Iris pigment epithelial cell (primary cell): ENCODE data around the gene ELMO1.

Experiments used
- DNase-seq: peaks from one replicate; pipeline ENCODE4 v3.0.0-alpha.2; 2011; ENCODE audit warnings: low read depth

The ELMO1 gene

DNA sequence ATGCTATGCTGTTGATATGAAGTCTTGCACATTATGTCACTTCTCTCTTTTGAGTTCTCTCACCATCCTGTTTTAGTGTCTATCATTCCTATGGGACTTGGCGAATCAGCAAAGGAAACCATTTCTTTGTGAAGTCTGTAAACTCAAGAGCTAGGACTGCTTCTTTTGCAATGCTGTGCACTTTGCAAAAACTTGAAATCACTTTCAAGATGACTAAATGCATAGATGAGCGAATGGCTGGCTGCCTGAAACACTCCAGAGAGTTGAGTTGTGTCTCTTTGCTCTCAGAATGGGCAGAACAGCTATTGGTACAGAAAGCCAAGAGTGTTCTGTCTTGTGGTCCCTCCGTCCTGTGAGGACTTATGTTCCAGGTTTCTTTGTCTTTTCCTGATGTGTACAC lies 18.3 kb upstream of the ELMO1 start:
- no peak for DNase-seq

DNA sequence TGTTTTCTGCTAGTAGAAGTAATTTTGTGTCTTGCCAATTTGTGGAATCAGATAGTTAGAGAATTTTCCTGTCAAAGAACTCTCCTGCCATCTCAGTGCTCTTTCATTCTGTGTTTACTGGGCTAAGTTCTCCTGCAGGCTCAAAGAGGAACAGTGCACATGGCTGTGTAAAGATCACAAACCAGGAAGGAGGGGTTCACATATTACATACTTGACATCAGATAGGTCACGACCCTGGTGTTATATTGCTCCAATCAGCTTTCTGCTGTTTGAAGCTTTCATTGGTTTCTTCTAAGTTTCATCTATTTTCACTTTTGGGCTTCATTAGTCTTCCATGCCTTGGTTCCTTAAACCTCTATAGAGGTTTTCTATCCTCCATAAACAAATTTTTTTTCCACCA lies 13.5 kb upstream of the ELMO1 start:
- no peak for DNase-seq

DNA sequence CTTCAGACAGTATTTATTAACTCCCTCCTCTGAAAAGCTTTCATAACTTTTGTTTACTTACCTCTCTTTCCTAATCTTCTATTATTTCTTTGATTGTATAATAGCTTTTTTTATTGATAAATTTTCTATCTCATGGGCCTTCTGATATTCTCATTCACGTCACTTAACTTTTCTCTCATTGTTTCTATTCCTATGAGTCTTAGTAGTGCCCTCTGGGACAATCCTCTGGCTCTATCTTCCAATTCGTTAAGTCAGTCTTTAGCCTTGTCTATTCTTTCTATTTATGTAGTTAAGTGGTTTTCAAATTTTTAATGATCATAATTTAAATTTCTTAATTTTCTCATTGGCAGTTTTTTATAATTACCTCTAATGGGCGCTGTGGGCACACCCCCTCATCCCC lies 6.4 kb upstream of the ELMO1 start:
- DNase-seq: no peak

DNA sequence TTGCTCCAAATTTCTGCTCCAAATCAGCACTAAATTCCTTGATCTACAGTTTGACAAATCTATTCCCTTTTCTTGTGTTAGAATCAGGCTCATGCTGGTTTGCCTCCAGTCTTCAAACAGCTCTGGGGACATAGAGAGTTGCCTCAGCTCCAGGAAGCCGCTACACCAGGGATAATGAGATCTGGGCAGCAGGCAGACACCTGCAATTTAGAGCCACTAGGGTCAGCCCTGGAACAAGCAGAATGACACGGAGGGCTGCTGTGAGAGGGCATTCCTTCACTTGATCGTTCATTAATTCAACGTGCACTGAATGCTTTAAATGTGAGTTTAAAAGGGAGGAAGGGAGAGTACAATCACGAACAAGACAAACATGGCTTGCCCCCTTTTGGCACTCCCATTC lies 3.7 kb upstream of the ELMO1 start:
- no peak for DNase-seq

DNA sequence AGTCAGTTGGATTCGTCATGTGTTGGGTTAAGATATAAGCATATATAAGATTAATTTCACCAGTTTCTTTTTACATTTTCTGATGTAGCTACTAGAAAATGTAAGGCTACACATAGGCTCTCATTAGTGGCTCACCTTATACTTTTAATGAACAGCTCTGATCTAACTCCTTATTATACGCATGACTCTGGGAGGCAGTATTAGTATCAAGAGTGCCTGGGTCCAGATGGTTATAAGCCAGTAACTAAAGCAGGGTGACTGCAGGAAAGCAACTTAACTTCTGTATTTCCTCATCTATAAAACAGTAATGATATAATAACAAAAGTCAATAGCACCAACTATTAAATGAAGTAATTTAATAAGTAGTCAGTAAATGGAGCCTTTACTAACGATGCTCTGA lies 1.4 kb upstream of the ELMO1 start:
- no peak for DNase-seq

DNA sequence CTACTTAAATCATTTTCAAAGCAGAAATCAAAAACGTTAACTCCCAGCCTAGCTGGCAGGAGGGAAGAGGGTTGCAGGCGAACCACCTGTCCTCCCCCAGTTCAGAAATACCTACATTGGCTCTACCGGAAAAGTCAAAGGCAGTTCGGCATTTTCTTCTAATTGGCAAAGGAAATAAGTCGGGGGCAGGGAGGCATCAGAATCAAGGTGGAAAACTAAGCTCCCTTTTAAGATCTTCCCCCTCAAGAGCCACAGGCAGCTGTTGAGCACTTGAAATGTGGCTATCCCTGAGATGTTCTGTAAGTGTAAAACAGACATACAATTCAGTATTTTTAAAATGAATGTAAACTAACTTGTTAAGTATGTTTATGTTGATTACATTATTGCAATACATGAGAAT lies 957 bp upstream of the ELMO1 start:
- no peak for DNase-seq

DNA sequence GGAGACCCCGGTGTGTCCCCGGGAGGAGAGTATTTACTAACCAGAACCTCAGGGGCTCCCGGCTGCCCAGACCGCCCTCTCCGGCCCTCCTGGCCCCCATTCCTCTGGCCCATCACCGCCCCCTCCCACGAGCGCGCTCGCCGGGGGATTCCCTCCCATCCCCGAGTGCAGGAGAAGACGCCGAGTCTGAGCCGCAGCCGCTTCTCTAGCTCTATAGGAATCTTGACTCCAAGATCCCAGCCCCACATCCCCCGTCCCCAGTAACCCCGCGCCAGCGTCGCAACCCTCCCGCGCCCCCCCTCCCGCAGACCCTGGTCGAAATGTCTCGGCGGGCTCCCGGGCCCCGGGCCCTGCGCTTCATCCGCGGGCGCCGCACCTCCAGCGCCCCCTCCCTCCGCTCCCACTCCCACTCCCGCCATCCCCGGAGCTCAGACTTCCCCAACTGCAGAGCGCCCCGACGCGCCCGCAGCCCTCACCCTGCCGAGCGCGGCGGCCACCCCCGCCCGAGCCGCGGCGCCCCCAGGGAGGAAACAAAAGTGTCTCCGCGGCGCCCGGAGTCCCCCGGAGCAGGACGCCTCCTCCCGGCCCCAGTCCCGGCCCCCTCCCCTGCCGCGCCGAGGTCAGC lies 541 bp downstream of the ELMO1 start:
- DNase-seq: no peak

DNA sequence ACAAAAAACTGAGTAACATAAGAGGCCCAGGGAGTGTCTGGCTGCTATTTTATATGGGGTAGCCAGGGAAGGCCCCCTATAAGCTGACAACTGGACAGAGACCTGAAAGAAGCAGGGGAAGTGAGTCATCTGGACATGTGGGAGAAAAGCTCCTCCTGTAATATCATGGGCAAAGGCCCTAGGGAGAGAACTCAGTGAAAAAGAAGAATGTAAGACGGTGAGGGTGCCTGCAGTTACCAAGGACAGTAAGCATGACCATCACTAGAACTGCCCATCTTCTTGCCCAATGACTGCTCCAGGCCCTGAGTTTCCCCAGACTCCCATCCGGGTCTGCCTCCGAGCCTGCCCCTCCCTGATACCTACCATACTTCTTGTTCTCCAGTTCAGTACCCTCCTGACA lies 2.3 kb downstream of the ELMO1 start:
- DNase-seq: no peak

DNA sequence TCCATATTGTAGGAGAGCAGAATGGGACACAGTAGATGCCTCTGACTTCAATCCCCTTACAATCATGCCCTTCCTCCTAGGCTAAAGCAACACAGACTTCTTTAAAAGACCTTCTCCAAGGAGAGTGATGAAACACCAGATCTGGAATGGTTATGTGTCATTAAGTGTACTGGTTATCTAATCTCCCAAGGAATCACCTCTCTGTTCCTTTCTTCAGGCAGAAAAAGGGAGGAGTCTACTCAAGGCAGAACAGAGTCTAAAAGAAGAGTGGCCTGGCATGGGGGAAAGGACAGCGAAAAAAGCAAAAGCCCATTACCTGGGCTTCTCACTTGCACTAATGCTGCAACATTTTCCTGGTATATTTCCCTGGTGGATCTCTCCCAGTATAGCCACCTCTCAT lies 2.9 kb downstream of the ELMO1 start:
- DNase-seq: no peak

DNA sequence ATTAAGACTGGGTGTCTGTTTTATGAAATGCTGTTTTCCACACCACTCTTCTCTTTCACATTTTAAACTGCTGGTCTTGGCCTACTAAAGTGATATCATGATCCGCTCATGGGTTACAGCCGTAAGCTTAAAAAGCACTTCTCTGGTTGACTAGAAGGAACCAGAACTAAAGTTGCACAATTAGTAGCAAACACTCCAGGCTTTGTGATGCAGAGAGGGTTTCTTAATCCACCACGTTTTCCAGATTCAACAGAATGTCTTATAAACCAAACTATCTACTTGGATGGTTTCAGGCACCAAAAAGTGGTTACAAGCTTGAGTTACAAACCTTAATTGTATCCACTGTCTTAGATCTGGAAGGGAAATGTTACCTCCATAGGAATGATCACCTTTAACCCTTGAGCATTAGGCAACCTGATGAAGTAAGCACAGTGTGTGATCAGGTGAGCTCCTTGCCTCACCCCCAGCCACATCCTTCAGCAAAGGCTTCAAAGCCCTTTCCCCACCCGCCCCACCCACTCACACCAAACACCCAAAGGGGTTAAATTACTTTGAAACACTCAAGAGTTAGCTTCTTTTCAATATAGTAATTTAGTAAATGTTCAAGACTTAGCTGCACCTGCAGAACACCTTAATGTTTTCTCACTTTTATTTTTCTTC lies 3.5 kb downstream of the ELMO1 start:
- DNase-seq: no peak

DNA sequence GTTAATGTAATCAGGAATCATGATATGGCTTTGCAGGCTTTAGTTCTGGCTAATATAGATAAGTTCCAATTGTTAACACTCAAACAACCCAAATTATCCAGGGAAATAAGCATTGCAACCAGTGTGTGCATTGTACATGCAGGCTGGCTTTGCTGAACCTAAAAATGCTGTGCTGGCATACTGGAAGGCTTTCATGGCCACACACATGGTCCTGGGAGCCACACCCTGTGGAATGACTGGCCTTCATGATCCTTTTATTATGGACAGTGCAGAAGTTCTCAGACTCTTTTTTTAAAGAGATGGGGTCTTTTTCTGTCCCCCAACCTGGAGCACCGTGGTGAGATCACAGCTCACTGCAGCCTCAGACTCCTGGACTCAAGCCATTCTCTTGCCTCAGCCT lies 5.0 kb downstream of the ELMO1 start:
- no peak for DNase-seq

DNA sequence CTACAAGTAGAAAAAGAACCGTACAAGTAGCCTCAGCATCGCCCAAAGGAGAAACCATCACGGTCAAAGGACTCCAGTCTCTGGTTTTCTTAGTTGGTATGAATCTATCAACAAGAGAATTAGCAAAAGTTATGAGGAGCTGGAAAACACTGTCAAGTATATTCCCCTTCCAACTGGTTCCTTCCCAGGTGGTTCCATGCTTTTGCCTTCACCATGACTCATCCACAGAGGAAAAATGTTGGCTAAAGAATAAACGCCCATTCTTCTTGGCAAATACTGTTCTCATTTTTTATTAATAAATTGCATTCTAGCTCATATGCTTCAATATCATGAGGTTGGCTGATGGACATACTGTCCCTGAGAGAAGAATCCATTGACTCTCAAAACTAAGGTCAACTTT lies 6.4 kb downstream of the ELMO1 start:
- DNase-seq: no peak

DNA sequence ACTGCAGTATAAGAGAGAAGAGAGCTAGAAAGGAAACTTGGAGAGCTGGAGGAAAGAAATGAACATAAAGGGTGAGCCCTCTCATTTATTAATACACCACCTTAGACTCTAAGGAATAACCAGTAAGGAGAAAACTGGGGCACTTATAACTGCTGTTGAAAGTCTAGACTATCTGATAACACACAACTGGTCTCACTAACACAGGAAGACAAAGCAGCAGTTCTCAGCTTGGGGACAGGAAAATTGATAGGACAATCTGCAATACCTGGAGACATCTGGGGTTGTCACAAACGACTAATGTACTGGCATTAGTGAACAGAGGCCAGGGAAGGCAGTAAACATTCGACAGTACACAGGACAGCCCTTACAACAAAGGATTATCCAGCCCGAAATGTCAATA lies 6.8 kb downstream of the ELMO1 start:
- DNase-seq: no peak

DNA sequence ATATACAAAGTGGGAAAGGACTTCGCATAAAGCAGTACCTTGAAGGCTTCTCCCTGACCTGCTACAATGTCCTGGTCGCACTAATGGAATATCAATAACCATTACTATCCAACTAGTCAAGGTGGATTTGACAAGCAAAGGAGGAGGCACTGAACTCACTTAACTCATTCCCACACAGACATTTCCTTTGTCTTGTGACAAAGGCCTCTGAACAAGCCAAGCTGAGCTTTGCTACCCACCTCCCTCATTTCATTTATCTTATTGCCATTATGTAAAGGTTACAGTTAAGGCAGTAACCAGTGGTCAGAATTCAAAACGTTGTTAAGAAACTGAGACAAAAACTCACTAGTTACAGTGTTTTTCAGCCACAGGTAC lies 7.3 kb downstream of the ELMO1 start:
- DNase-seq: no peak

DNA sequence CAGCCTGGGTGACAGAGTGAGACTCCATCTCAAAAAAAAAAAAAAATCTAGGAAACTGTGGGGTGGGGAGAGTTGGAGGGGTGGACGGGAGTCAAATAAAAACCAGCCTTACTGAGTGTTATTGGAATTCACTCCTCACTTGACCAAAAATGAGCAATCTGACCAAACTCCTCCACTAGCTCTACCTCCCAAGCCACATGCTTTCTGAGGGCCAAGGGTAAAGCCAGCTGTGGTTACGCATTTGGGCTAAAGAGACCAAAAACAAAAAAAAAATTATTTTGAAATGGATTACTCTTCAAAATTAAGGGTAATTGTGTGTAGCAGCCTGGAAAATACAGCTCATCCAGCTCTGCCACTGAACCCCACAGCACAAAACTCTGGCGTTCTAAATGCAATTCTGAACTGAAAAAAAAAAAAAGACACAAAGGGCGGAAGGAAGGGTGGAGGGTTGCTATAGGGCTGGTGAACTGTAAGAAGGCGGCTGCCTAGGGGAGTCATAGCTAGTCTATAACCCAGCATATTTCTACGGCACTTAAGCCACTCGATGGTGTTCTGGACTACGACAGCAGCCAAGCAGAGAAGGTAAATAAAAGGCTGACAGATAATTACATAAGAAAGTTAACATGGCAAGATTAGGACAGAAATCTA lies 7.8 kb downstream of the ELMO1 start:
- no peak for DNase-seq

DNA sequence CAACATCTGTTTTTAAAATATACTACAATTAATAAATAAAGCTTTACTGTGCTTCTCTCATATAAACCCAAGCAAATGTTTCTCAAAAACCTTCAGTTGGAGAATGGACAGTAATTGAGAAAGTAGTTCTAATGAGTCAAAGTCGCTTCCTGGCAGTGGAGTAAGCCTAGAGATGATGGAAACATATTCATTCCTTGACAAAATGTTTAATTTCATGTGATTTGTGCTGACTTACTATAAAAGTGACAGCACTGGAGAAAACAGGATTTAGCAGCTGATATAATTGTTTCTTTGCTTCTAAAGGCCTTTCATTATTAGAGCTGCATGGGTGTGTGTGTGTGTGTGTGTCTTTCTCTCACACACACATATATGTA lies 9.0 kb downstream of the ELMO1 start:
- DNase-seq: no peak

DNA sequence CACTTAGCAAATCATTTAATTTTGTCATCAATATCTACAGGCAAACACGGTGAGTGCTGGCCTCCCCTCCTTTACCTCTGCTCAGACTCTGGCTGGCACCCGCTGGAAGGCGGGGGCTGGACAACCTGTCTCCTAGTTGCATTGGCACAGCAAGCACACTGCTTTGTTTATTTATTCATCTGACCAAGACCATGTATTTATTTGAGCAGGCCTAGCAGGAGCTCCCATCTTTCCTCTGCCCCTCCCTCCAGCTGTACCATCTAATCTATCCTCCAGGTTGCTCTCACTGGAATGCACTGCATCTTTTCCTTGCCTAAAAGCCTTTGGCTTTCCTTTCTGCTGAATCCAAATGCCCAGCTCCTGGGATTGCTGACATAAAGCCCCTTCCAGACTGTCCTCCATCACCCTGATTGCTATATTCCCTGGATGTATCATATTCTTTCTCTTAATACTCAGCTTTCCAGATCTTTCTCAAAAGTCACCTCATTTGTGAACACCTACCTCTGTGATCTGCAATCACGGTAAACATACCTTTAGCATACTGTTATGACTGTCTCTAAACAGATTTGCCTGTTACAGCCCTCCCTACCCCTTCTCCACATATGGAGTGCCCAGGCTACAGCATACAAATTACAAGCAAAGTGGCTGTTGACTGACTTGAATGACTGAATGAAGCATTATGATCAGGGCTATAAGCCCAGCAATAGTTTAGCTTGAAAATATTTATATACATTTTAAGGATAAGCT lies 9.6 kb downstream of the ELMO1 start:
- no peak for DNase-seq

DNA sequence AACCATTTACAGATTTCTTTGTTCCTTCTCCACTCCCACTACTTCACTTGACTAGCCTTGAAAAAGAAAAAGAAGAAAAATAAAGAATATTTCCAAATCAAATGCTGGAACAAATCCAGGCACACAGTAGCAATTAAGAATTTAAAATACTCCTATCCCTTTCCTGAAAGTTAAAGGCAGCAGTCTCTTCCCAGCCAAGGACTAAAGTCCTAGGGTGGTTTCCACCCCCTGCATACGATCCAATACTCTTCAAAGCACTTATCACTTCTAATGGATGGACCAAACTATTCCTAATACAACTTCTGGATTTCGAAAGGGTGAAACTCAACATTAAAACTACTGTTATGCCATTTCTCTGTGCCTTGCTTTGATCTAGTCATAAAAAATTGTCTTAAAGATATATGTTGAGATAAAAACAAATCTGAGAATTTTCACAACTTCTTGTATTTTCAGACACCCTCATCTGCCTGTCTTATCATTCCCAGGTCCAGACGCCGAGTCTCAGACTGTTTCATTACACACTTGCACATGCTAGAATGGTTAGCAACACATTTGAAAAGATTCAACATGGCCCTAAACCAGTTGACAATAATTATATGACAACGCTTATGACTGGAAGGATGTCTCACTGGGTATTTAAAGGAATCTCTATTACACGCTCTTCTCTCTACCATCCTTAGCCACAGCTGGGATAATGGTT lies 13.4 kb downstream of the ELMO1 start:
- DNase-seq: no peak

DNA sequence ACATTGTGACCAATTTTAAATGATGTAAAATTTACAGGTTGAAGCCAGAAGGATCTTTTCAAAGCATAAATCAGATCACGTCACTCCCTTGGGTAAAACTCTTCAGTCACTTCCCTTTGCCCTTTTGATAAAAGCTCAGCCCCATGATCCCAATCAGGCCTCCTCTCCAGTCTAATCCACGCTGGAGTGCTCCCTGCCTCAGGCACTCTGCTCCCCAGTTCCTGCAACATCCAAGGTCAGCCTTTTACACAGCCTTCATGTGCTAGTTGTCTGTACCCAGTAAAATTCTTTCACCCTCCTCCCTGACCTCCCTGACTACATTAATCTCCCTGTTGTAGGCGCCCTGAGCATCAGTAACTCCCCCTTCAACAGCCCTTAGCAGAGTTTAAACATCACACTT lies 14.1 kb downstream of the ELMO1 start:
- DNase-seq: no peak

DNA sequence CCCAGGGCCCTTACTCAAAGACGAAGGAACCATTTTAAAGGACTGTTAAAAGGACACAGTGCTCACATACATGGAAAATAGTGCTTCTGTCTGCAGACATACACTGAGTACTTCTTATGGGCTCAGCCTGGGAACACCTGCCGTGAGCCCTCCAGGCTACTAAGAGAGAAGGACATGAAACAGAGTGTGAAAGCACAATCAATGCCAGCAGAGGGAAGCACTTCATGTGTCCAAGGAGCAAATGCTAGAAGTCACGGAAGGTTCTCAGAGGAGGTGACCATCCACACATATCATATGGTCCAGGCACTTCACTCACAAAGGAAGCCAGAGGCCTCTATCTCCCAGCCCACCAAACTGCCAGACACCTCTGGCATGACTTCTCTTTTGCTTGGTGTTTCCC lies 15.5 kb downstream of the ELMO1 start:
- DNase-seq: no peak

DNA sequence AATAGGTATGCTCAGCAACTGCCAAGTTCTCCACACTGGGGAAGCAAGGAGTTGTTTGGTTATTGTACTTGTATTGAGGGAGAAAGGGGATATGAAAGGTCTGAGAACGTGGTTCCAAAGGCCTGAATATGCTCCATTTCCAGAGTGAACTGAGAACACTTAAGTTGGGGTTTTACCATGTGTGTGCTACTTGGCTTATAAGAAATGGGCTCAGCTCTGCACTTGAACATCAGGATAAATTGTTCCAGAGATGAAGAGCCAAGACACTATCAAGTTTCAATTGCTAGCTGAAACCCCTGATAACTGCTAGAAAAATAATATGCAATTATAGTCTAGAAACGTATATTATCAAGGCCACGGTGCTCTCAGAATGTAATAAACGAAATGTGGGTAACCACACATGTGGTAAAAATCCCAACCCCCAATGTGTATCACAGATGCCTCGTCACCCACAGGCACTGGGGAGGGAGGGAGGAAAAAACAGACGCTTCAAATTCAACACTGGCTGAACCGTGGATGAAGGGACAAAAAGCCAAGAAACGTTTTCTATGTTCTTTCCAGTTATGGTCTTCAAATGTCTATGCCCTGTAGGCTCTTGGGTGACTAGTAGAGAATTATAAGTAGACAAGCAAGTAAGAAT lies 16.3 kb downstream of the ELMO1 start:
- DNase-seq: no peak

DNA sequence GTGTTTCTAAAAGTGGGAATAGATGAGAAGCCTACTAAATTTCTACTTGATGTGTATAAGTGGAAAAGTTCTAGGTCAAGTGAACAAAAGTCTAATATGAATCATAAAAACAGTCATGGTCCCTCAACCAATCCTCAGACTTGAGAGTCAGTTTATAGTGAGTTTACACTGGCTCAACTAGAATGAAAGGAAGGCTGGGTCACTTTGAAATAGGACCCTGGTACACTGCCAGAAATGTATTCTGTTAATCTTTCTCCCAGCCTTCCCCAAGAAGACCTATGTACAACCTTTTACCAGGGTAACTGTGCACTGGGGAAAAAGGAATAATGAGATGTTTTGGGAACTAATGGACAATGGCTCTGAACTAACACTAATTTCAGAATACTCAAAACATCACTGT lies 17.3 kb downstream of the ELMO1 start:
- no peak for DNase-seq
